Measurements from ENCODE around the gene OR1M1. TPM values are rescaled to one million over a fixed set of nuclear protein-coding genes. Genes with fewer than 3 reads are reported as not detected.
"Not testable (repeated sequence)": the region's sequence is repeated elsewhere in the genome, so short reads cannot be mapped to it uniquely, and the experiment has no call there.

The OR1M1 gene
- total RNA-seq, 4 donors from 2014 or later = not detected

DNA sequence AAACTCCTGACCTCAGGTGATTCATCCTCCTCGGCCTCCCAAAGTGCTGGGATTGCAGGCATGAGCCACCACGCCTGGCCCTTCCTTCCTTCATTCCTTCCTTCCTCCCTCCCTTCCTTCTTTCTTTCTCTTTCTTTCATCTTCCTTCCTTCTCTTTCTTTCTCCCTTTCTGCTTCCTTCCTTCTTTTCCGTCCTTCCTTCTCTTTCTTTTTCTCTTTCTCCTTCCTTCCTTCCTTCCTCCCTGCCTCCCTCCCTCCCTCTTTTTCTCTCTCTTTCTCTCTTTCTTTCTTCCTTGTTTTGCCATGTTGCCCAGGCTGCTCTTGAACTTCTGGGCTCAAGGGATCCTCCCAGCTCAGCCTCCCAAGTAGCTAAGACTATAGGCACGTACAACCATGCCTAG lies 40.2 kb upstream of the OR1M1 start:
- TF ChIP-seq, protein P1, sequence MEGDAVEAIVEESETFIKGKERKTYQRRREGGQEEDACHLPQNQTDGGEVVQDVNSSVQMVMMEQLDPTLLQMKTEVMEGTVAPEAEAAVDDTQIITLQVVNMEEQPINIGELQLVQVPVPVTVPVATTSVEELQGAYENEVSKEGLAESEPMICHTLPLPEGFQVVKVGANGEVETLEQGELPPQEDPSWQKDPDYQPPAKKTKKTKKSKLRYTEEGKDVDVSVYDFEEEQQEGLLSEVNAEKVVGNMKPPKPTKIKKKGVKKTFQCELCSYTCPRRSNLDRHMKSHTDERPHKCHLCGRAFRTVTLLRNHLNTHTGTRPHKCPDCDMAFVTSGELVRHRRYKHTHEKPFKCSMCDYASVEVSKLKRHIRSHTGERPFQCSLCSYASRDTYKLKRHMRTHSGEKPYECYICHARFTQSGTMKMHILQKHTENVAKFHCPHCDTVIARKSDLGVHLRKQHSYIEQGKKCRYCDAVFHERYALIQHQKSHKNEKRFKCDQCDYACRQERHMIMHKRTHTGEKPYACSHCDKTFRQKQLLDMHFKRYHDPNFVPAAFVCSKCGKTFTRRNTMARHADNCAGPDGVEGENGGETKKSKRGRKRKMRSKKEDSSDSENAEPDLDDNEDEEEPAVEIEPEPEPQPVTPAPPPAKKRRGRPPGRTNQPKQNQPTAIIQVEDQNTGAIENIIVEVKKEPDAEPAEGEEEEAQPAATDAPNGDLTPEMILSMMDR (IDR thresholded peaks at IDR 0.05) = no peak
- ATAC-seq (ENCODE audit: low FRiP score) (no peak), DNase-seq (ENCODE audit: low spot score) (no peak)

DNA sequence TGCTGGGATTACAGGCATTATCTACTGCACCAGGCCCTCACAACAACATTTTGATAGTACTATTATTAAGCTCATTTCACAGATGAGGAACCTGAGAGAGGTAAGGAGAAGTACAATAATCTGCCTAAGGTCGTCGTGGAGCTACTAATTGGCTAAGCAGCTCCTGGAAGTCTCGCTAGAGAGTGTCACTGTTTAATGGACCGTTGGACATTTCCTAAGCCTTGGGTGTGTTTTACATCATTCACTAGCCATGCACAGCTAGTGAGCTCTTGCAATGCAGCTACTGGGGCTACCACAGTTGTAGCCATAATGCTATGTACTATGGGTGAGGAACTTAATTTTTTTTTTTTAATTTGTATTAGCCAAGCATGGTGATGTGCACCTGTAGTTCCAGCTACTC lies 34.0 kb upstream of the OR1M1 start:
- no peak for DNase-seq (ENCODE audit: low spot score)
- TF ChIP-seq, protein P1 (IDR thresholded peaks at IDR 0.05) = no peak
- ATAC-seq (ENCODE audit: low FRiP score) = no peak

DNA sequence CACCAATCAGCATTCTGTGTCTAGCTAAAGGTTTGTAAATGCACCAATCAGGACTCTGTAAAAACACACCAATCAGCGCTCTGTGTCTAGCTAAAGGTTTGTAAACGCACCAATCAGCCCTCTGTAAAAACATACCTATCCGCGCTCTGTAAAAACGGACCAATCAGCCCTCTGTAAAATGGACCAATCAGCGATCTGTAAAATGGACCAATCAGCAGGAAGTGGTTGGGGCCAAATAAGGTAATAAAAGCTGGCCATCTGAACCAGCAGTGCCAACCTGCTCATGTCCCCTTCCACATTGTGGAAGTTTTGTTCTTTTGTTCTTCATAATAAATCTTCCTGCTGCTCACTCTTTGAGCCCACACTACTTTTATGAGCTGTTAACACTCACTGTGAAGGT lies 33.2 kb upstream of the OR1M1 start:
- not testable (repeated sequence) for DNase-seq (ENCODE audit: low spot score); ATAC-seq (ENCODE audit: low FRiP score)

DNA sequence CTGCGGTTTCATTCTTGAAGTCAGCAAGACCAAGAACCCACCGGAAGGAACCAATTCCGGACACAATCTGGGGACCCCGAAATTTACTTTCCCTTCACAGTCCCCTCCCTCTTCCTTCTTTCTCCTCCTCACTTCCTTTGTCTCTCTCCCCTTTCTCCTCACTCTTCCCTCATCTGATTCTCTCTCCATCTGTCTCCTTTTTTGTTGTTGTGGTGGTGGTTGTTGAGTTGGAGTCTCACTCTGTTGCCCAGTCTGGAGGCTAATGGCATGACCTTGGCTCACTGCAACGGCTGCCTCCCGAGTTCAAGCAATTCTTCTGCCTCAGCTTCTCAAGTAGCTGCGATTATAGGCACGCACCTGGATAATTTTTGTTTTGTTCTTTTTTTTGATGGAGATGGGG lies 32.7 kb upstream of the OR1M1 start:
- ATAC-seq (ENCODE audit: low FRiP score) = no peak

DNA sequence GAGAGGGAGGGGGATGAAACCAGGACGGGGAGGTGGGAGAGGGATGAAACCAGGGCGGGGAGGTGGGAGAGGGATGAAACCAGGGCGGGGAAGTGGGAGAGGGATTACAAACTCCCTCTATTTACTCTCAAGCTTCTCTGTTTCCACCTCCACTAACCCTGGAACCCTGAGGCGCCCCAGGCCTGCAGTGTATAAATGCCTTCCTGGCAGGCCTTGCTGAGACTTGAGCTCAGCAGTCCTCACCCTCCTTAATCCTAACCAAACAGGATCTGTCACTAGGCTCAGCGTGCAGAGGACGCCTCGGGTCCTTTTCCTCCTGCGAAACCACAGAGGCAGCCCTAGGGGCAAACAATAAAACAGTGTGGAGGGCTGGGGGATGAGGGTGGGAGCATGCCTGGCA lies 32.1 kb upstream of the OR1M1 start:
- TF ChIP-seq, protein P1 (IDR thresholded peaks at IDR 0.05) = no peak
- DNase-seq (ENCODE audit: low spot score) = no peak
- ATAC-seq (ENCODE audit: low FRiP score) = no peak

More for the DNA sequence above, 32.7 kb upstream of the OR1M1 start:
- TF ChIP-seq, protein P1 (IDR thresholded peaks at IDR 0.05) = no peak
- no peak for DNase-seq (ENCODE audit: low spot score)

DNA sequence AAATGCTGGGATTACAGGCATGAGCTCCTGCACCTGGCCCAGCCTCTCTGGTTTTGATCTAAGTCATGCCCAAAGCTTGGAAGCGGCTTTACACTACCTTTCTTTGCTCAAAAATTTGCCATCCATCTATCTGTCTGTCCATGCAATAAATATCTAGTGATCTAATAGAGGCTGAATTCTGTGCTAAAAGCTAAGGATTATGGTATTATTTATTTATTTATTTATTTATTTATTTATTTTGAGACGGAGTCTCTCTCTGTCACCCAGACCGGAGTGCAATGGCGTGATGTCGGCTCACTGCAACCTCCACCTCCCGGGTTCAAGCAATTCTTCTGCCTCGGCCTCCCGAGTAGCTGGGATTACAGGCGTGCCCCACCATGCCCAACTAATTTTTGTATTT lies 30.7 kb upstream of the OR1M1 start:
- not testable (repeated sequence) for DNase-seq (ENCODE audit: low spot score); ATAC-seq (ENCODE audit: low FRiP score)

DNA sequence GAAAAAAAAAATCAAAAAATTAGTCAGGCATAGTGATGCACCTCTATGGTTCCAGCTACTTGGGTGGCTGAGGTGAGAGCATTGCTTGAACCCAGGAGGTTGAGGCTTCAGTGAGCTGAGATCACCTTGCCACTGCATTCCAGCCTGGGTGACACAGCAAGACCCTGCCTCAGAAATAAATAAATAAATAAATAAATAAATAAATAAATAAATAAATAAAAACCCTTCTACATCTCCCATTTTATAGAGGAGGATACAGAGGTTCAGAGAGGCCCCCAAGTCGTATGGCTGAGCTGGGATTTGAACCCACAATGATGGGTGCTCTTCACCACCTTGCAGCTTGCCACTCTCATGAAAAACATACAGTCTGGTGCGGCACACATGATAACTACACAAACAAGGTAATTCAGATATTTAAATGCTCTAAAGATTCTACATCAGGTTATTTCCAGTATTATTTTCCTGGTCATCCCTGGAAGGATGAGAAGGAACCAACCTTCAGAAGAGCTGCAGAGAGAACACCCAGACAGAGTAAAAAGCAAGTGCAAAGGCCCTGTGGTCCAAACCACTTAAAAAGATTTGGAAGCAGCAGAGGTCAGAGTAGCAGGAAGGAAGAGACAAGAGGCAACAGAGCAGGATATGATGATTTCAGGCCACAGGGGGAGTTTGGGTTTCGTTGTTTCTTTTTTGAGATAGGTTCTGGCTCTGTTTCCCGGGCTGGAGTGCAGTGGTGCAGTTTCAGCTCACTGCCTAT lies 29.2 kb upstream of the OR1M1 start:
- TF ChIP-seq, protein P1 (IDR thresholded peaks at IDR 0.05) = no peak
- no peak for ATAC-seq (ENCODE audit: low FRiP score)
- DNase-seq (ENCODE audit: low spot score) = no peak

DNA sequence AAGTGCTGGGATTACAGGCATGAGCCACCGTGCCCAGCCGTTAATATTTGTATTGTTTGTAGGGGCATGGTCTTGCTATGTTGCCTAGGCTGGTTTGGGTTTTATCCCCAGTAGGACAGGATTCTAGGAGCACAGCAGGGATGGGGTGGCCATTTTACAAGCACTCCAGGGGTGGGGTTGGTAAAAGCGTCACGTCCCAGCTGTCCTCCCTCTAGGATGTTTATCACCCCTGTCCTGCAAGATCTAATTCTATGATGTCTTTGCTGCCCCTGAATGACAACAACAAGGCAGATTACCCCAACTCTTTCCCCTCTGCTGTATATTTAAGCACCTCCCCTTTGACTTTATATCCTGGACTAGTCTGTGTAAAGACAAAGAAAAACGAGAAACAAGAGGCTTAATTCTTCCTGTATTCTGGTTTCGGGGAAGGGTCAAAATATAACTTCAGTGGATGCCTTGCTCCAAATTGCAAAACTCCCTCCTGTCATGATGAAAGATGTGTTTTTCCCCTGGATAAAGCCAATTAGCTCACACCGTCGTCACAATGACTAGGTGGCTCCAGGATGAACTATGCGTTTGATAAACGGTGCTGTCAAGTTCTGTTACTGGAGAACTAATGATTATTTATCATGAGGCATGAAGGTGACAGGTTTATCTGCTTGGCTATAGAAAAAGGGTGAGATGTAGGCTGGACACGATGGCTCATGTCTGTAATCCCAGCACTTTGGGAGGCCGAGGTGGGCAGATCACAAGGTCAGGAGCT lies 27.8 kb upstream of the OR1M1 start:
- TF ChIP-seq, protein P1 (IDR thresholded peaks at IDR 0.05) = no peak
- DNase-seq (ENCODE audit: low spot score) = no peak
- peak; percentile 81 for ATAC-seq (ENCODE audit: low FRiP score)

All from omental fat pad (tissue), 4 donors.